ENCODE measurements around the gene AKT2.

DNA sequence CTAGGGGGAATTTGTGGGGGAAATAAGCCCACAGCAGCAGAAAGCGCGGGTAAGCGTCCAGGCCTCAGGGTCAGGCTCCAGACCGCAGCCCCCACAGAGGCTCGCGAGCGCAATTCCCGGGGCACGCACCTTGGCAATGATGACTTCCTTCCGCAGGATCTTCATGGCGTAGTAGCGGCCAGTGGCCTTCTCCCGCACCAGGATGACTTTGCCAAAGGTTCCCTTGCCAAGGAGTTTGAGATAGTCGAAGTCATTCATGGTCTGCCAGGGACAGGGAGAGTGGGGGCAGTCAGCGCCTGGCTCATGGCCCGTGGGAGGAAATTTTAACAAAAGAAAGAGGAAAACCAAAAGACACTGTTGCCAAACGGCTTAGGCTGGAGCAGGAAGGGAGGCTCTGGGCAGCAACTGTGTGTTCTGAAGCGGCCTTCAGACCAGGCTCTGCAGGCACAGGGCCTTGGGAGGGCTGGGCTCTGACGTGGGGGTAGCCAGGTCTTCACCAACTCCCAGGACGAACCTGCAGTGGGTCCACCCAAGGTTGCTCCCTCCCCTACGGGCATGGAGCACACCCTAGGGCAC lies 43.2 kb downstream of the AKT2 start:
- TF ChIP-seq, protein P1, sequence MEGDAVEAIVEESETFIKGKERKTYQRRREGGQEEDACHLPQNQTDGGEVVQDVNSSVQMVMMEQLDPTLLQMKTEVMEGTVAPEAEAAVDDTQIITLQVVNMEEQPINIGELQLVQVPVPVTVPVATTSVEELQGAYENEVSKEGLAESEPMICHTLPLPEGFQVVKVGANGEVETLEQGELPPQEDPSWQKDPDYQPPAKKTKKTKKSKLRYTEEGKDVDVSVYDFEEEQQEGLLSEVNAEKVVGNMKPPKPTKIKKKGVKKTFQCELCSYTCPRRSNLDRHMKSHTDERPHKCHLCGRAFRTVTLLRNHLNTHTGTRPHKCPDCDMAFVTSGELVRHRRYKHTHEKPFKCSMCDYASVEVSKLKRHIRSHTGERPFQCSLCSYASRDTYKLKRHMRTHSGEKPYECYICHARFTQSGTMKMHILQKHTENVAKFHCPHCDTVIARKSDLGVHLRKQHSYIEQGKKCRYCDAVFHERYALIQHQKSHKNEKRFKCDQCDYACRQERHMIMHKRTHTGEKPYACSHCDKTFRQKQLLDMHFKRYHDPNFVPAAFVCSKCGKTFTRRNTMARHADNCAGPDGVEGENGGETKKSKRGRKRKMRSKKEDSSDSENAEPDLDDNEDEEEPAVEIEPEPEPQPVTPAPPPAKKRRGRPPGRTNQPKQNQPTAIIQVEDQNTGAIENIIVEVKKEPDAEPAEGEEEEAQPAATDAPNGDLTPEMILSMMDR (conservative IDR thresholded peaks at IDR 0.05) = no peak
- TF ChIP-seq ZFX (IDR thresholded peaks at IDR 0.05) = no peak

Measured in C4-2B (cell line).